ENCODE measurements around the gene CEP192. TPM values are rescaled to one million over a fixed set of nuclear protein-coding genes. Genes with fewer than 3 reads are reported as not detected.

Gene CEP192
- total and polyA plus RNA-seq, 2 donors (not counting 1 experiment from before 2014, with no cell fraction given) = 39.3 to 47.3 TPM

- peak overlapping the region; percentile 65 for H2AFZ ChIP-seq (ENCODE audit: insufficient read depth, low read depth, low read length, poor library complexity, severe bottlenecking)
- ATAC-seq (ENCODE audit: low read depth) = peak; percentile 96
- Mint-ChIP-seq H3K4me3 (peak overlapping the region; percentile 24), H3K27me3 (no peaks in the 10 kb centered on the region), H3K4me1 (peaks cover 17% of the 10 kb centered on the region), H3K27ac (peak overlapping the region; percentile 83), H3K9me3 (ENCODE audit: insufficient read depth) (no peaks in the 10 kb centered on the region)
- H3K9ac ChIP-seq (ENCODE audit: low read length) = peak overlapping the region; percentile 31
- H3K4me2 ChIP-seq (replicated peaks; ENCODE audit: low read depth, low read length, poor library complexity, severe bottlenecking) = peak overlapping the region; percentile 68
- peak overlapping the region; percentile 17 to 78 for H3K27ac ChIP-seq (ENCODE audit: low read length in 2 of 2)
- peak; percentile 73 for DNase-seq
- POLR2A ChIA-PET = interaction anchor here (0.5 kb wide), 1 partner anchor 1203 kb away, joined by 5 read pairs; no protein-coding TSS in a partner anchor
- H4K20me1 ChIP-seq (ENCODE audit: control insufficient read depth, insufficient read depth, low read length, poor library complexity, severe bottlenecking) = no peaks in the 10 kb centered on the region
- no peak for TF ChIP-seq EZH2 (IDR thresholded peaks at IDR 0.05; ENCODE audit: borderline replicate concordance, insufficient read depth, low read depth, low read length, poor library complexity, severe bottlenecking)
- TF ChIP-seq CTCF (IDR thresholded peaks at IDR 0.05) = no peak
- peaks cover 1 to 57% of the 10 kb centered on the region in 2 experiments for H3K36me3 ChIP-seq (replicated peaks in 1 of 2; ENCODE audit: control extremely low read depth in 1 of 2, control insufficient read depth in 1 of 2, extremely low read depth in 1 of 2, insufficient read depth in 2 of 2, low read length in 1 of 2)
- intact Hi-C loops (cut with micrococcal nuclease) = loop anchor here (2.0 kb wide), 1 partner anchor 59 kb away; no protein-coding TSS in a partner anchor
- H3K4me1 ChIP-seq (ENCODE audit: control insufficient read depth in 2 of 2, insufficient read depth in 2 of 2, low read length in 2 of 2) = peaks cover 11 to 12% of the 10 kb centered on the region in 2 donors
- CTCF ChIA-PET = no interaction called here
- H3K9me3 ChIP-seq (ENCODE audit: control extremely low read depth in 1 of 3, control insufficient read depth in 2 of 3, insufficient read depth in 1 of 3, low read length in 2 of 3) = no peaks in the 10 kb centered on the region
- 0% methylated on average over 1 of the region's 4 CpGs for WGBS (ENCODE audit: insufficient coverage)
- H3K27me3 ChIP-seq (replicated peaks in 1 of 4; ENCODE audit: control extremely low read depth in 1 of 4, control insufficient read depth in 3 of 4, insufficient read depth in 4 of 4, low read length in 3 of 4) = no peaks in the 10 kb centered on the region
- peak overlapping the region in 3 of 5 experiments; percentile 8 to 37 (median 9) for H3K4me3 ChIP-seq (ENCODE audit: control extremely low read depth in 1 of 5, extremely low read depth in 1 of 5, insufficient read depth in 1 of 5, low read depth in 2 of 5, low read length in 4 of 5)
- peaks cover 11% of the 10 kb centered on the region for H3K79me2 ChIP-seq (ENCODE audit: control insufficient read depth, insufficient read depth, low read length)
These were observed 60.8 kb downstream of the CEP192 start for GRCh38 chr18:13051950-13052349.

- H3K4me1 ChIP-seq (ENCODE audit: control insufficient read depth in 2 of 2, insufficient read depth in 2 of 2, low read length in 2 of 2) = peaks cover 11 to 12% of the 10 kb centered on the region in 2 donors
- Mint-ChIP-seq H3K27ac (no peak overlapping the region), H3K4me1 (peaks cover 17% of the 10 kb centered on the region), H3K4me3 (no peak overlapping the region), H3K27me3 (no peaks in the 10 kb centered on the region), H3K9me3 (ENCODE audit: insufficient read depth) (no peaks in the 10 kb centered on the region)
- intact Hi-C loops (cut with micrococcal nuclease) = no loop called here
- H3K9ac ChIP-seq (ENCODE audit: low read length) = no peak overlapping the region
- 100% methylated on average over 1 of the region's 2 CpGs for WGBS (ENCODE audit: insufficient coverage)
- no peaks in the 10 kb centered on the region for H3K27me3 ChIP-seq (replicated peaks in 1 of 4; ENCODE audit: control extremely low read depth in 1 of 4, control insufficient read depth in 3 of 4, insufficient read depth in 4 of 4, low read length in 3 of 4)
- H2AFZ ChIP-seq (ENCODE audit: insufficient read depth, low read depth, low read length, poor library complexity, severe bottlenecking) = no peak overlapping the region
- no peaks in the 10 kb centered on the region for H3K9me3 ChIP-seq (ENCODE audit: control extremely low read depth in 1 of 3, control insufficient read depth in 2 of 3, insufficient read depth in 1 of 3, low read length in 2 of 3)
- no peak for ATAC-seq (ENCODE audit: low read depth)
- ChIA-PET POLR2A (no interaction called here), CTCF (interaction anchor here (0.8 to 1.1 kb wide), 2 partner anchors 31 to 50 kb away, joined by 3 read pairs; no protein-coding TSS in a partner anchor)
- no peak overlapping the region for H3K4me2 ChIP-seq (replicated peaks; ENCODE audit: low read depth, low read length, poor library complexity, severe bottlenecking)
- TF ChIP-seq CTCF (IDR thresholded peaks at IDR 0.05) = no peak
- TF ChIP-seq EZH2 (IDR thresholded peaks at IDR 0.05; ENCODE audit: borderline replicate concordance, insufficient read depth, low read depth, low read length, poor library complexity, severe bottlenecking) = no peak
- H3K79me2 ChIP-seq (ENCODE audit: control insufficient read depth, insufficient read depth, low read length) = peaks cover 7% of the 10 kb centered on the region
- H3K4me3 ChIP-seq (ENCODE audit: control extremely low read depth in 1 of 5, extremely low read depth in 1 of 5, insufficient read depth in 1 of 5, low read depth in 2 of 5, low read length in 4 of 5) = no peak overlapping the region
- no peak overlapping the region for H3K27ac ChIP-seq (ENCODE audit: low read length in 2 of 2)
- peaks cover 0 to 56% of the 10 kb centered on the region in 2 experiments for H3K36me3 ChIP-seq (replicated peaks in 1 of 2; ENCODE audit: control extremely low read depth in 1 of 2, control insufficient read depth in 1 of 2, extremely low read depth in 1 of 2, insufficient read depth in 2 of 2, low read length in 1 of 2)
- H4K20me1 ChIP-seq (ENCODE audit: control insufficient read depth, insufficient read depth, low read length, poor library complexity, severe bottlenecking) = no peaks in the 10 kb centered on the region
- no peak for DNase-seq
These were observed 63.2 kb downstream of the CEP192 start for GRCh38 chr18:13054336-13054735.
